Measurements from ENCODE around the gene ZNF107.
"Not testable (repeated sequence)": the region's sequence is repeated elsewhere in the genome, so short reads cannot be mapped to it uniquely, and the experiment has no call there.

GRCh38 chr7:64697863-64698262 is 31.9 kb downstream of the ZNF107 start:
- TF ChIP-seq EZH2 (IDR thresholded peaks at IDR 0.05; ENCODE audit: borderline replicate concordance, low read depth, low read length, severe bottlenecking); CTCF (IDR thresholded peaks at IDR 0.05; ENCODE audit: borderline replicate concordance, extremely low read depth, low read length, poor library complexity, severe bottlenecking): not testable (repeated sequence)
